SK-N-SH (cell line): ENCODE results near the gene EPOP. TPM values are rescaled to one million over a fixed set of nuclear protein-coding genes. Genes with fewer than 3 reads are reported as not detected.

Experiments used
- CTCF ChIA-PET: fragments of 300-600, 350-600 bp; formaldehyde crosslinking; extraction: SDS; loops from one replicate; lab custom pipeline; 2021; lab: Yijun Ruan, JAX
- POLR2A ChIA-PET: fragments of 350-600 bp; sonication (Branson Sonifier 250); formaldehyde crosslinking; extraction: SDS; loops from one replicate; lab custom pipeline; 2020; ENCODE audit warnings: antibody characterized with exemption, inconsistent platforms; lab: Yijun Ruan, JAX
- DNase-seq: peaks from one replicate; pipeline ENCODE4 v3.0.0; 2012
- H2AFZ ChIP-seq: fragments of 200-600 bp; sonication (generic); 2 replicates; pipeline ENCODE4 v1.8.1; 2016; ENCODE audit warnings: antibody characterized with exemption, mild to moderate bottlenecking, low read depth
- H3F3A ChIP-seq: fragments of 200-600 bp; sonication (generic); replicated peaks from 2 replicates; pipeline ENCODE3; 2016; ENCODE audit warnings: antibody characterized with exemption, mild to moderate bottlenecking; ENCODE audit not compliant: insufficient read depth
- H3K27ac ChIP-seq, 2 experiments: fragments of 200-500 bp in 1 of 2; fragments of 200-600 bp in 1 of 2; sonication (Bioruptor generic) in 1 of 2; sonication (generic), shearing (Covaris generic) in 1 of 2; 2 replicates each; pipeline versions ENCODE4 v1.5.1 to v1.6.1; 2014 to 2016; ENCODE audit warnings: low read depth in 2 of 2, inconsistent platforms in 1 of 2, low read length in 1 of 2, mild to moderate bottlenecking in 1 of 2, mixed read lengths in 1 of 2
- H3K27me3 ChIP-seq: fragments of 200-600 bp; sonication (generic), shearing (Covaris generic); 2 replicates; pipeline ENCODE4 v1.6.1; 2016; ENCODE audit warnings: mixed run types; ENCODE audit not compliant: insufficient read depth
- H3K36me3 ChIP-seq, 2 experiments: fragments of 200-500 bp in 1 of 2; fragments of 200-600 bp in 1 of 2; sonication (Bioruptor generic) in 1 of 2; sonication (generic) in 1 of 2; replicated peaks in 1 of 2; 2 replicates each; pipeline versions ENCODE3 to v1.5.1; 2014 to 2016; ENCODE audit warnings: low read length in 1 of 2, mild to moderate bottlenecking in 1 of 2; ENCODE audit not compliant: insufficient read depth in 2 of 2, control insufficient read depth in 1 of 2
- H3K4me1 ChIP-seq, 2 experiments: fragments of 200-500 bp in 1 of 2; fragments of 200-600 bp in 1 of 2; sonication (Bioruptor generic) in 1 of 2; sonication (generic), shearing (Covaris generic) in 1 of 2; 2 replicates each; pipeline versions ENCODE4 v1.5.1 to v1.6.1; 2014 to 2016; ENCODE audit warnings: low read depth in 1 of 2, low read length in 1 of 2, mixed run types in 1 of 2; ENCODE audit not compliant: insufficient read depth in 2 of 2, control insufficient read depth in 1 of 2
- H3K4me2 ChIP-seq: fragments of 200-600 bp; sonication (generic), shearing (Covaris generic); 2 replicates; pipeline ENCODE4 v1.6.1; 2017; ENCODE audit warnings: mixed run types
- H3K4me3 ChIP-seq, 2 experiments: fragments of 200-500 bp in 1 of 2; fragments of 200-600 bp in 1 of 2; sonication (Bioruptor generic) in 1 of 2; sonication (generic), shearing (Covaris generic) in 1 of 2; 2 replicates each; pipeline versions ENCODE4 v1.5.1 to v1.8.1; 2014 to 2016; ENCODE audit warnings: low read depth in 2 of 2, inconsistent platforms in 1 of 2, low read length in 1 of 2, mild to moderate bottlenecking in 1 of 2, mixed read lengths in 1 of 2, moderate library complexity in 1 of 2
- H3K79me2 ChIP-seq: fragments of 200-600 bp; sonication (generic); 2 replicates; pipeline ENCODE4 v1.8.1; 2017; ENCODE audit warnings: mild to moderate bottlenecking; ENCODE audit not compliant: insufficient read depth
- H3K9ac ChIP-seq: fragments of 200-600 bp; sonication (generic); 2 replicates; pipeline ENCODE4 v1.6.1; 2017; ENCODE audit warnings: mixed run types
- H3K9me2 ChIP-seq: fragments of 200-600 bp; sonication (generic); 2 replicates; pipeline ENCODE4 v1.6.1; 2017; ENCODE audit warnings: mixed run types
- H3K9me3 ChIP-seq: fragments of 200-600 bp; sonication (generic); 2 replicates; pipeline ENCODE4 v1.6.1; 2017; ENCODE audit warnings: mixed run types, mild to moderate bottlenecking, moderate library complexity
- H4K20me1 ChIP-seq: fragments of 200-600 bp; sonication (generic); 2 replicates; pipeline ENCODE4 v1.6.1; 2017; ENCODE audit warnings: mild to moderate bottlenecking, mixed run types; ENCODE audit not compliant: insufficient read depth
- ELF1 ChIP-seq: IDR thresholded peaks from 2 replicates; pipeline ENCODE4 v1.4.0; 2012
- EZH2phosphoT487 ChIP-seq: fragments of 200-600 bp; sonication (generic); IDR thresholded peaks from 2 replicates; pipeline ENCODE4 v1.6.1; 2017; ENCODE audit warnings: low read depth, mixed run types, mild to moderate bottlenecking, antibody characterized with exemption, moderate library complexity, borderline replicate concordance
- GABPA ChIP-seq: IDR thresholded peaks from 2 replicates; pipeline ENCODE4 v1.4.0; 2012; ENCODE audit warnings: low read depth, mild to moderate bottlenecking
- GATA2 ChIP-seq: sonication (generic); formaldehyde crosslinking; IDR thresholded peaks from 2 replicates; pipeline ENCODE4 v1.5.0; 2020; ENCODE audit warnings: mild to moderate bottlenecking, missing genetic modification reagents
- NFIC ChIP-seq: IDR thresholded peaks from 2 replicates; pipeline ENCODE4 v1.4.0; 2012; ENCODE audit warnings: borderline replicate concordance
- NRF1 ChIP-seq: IDR thresholded peaks from 2 replicates; pipeline ENCODE4 v1.6.1; 2012; ENCODE audit warnings: low read depth, mild to moderate bottlenecking, low read length
- POLR2AphosphoS5 ChIP-seq: IDR thresholded peaks from 2 replicates; pipeline ENCODE4 v1.6.1; 2012; ENCODE audit warnings: low read depth, low read length
- RAD21 ChIP-seq: IDR thresholded peaks from 2 replicates; pipeline ENCODE4 v1.6.1; 2012; ENCODE audit warnings: mild to moderate bottlenecking, low read length
- RCOR1 ChIP-seq: fragments of 150-350 bp; IDR thresholded peaks from 2 replicates; pipeline ENCODE4 v1.6.1; 2017; ENCODE audit warnings: antibody characterized with exemption, low read length
- RFX5 ChIP-seq: IDR thresholded peaks from 2 replicates; pipeline ENCODE4 v1.6.1; 2012; ENCODE audit warnings: mild to moderate bottlenecking, improper control_type of control experiment, low read length
- SIN3A ChIP-seq: IDR thresholded peaks from 2 replicates; pipeline ENCODE4 v1.6.1; 2012; ENCODE audit warnings: low read depth, mild to moderate bottlenecking, low read length, moderate library complexity, borderline replicate concordance
- TAF1 ChIP-seq: IDR thresholded peaks from 2 replicates; pipeline ENCODE4 v1.6.1; 2012; ENCODE audit warnings: low read depth, mild to moderate bottlenecking, low read length, moderate library complexity, borderline replicate concordance
- YY1 ChIP-seq: IDR thresholded peaks from 2 replicates; pipeline ENCODE4 v1.4.0; 2012; ENCODE audit warnings: low read depth, mild to moderate bottlenecking
- WGBS: methylation state at CpG from one replicate; pipeline ENCODE4 v1.1.6; 2017; ENCODE audit warnings: low lambda C conversion rate; 5-methylcytosine and 5-hydroxymethylcytosine counted together
- polyA plus RNA-seq, 3 experiments: library from polyadenylated mRNA; depleted of rRNA; stranded (reverse); fragments of >200 nt; gene quantifications; 2 replicates each; pipeline ENCODE4 v1.2.3, GENCODE V29; 2012
- TF ChIP-seq, protein P1 (sequence below): IDR thresholded peaks from 2 replicates; pipeline ENCODE4; 2012
- TF ChIP-seq, protein P2 (sequence below): fragments of 150-350 bp; IDR thresholded peaks from 2 replicates; pipeline ENCODE4 v1.6.1; 2016; ENCODE audit warnings: mild to moderate bottlenecking, low read depth, low read length
- TF ChIP-seq, protein P3 (sequence below): IDR thresholded peaks from 2 replicates; pipeline ENCODE4 v1.4.0; 2012; ENCODE audit warnings: low read depth, borderline replicate concordance
- TF ChIP-seq, protein P4 (sequence below): IDR thresholded peaks from 2 replicates; pipeline ENCODE4 v1.4.0; 2012; ENCODE audit warnings: low read depth
- TF ChIP-seq, protein P5 (sequence below): IDR thresholded peaks from 2 replicates; pipeline ENCODE4 v1.4.0; 2012; ENCODE audit warnings: low read depth, borderline replicate concordance

The EPOP gene
- polyA plus RNA-seq, 1 of the 3 experiments (the other 2 are of a cell fraction): 3.1 TPM

DNA sequence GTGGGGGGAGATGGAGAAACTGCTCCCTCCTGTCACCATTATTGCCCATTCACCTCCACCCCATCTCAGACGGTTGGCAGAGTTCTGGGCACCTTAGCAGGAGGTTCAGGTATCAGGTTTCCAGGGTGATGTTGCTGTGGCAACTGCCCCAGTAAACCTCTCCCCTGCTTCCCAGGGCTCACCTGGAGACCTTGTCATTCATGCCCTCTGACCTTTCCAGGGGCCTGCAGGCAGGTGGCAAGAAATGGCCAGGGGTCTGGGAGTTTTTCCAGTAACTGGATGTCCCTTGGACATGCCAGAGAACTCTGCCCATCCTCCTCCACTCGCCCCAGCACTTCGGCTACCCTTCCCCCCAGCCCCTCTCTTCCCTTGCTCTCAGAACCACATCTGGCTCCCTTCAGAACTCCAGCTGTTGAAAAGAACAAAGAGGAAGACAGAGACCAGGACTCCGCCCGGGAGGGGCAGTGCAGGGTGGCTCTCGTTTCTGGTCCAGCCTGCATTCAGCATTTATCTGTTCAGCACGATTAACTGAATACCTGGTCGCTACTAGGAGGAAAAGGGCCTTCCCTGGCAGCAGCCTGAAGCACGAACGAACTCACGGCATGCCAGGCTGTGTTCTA is 38.8 kb upstream of the EPOP start (continued):
- no peak for TF ChIP-seq NFIC
- TF ChIP-seq EZH2phosphoT487: no peak

DNA sequence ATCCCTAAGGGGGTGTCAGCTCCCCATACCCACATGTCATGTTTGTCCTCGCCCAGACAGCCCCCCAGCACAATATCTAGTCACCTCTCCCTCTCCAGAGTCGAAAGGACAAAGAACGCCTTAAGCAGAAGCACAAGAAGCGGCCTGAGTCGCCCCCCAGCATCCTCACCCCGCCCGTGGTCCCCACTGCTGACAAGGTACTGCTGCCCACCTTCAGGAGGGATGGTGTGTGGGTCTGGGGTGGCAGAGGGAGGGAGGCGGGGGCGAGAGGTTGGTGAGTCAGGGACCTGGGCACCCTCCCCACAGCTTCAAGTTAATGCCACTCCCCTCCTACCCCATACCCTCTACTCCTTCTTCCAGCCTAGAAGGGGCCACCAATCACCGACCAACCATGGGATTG is 37.8 kb upstream of the EPOP start:
- 90% methylated on average over 9 of the region's 10 CpGs for WGBS
- peaks cover 27 to 80% of the 10 kb centered on the region in 2 experiments for H3K36me3 ChIP-seq
- CTCF ChIA-PET: interaction anchor here (1.0 to 2.3 kb wide), 2 partner anchors 23 kb away, joined by 3 to 14 read pairs; no protein-coding TSS in a partner anchor

DNA sequence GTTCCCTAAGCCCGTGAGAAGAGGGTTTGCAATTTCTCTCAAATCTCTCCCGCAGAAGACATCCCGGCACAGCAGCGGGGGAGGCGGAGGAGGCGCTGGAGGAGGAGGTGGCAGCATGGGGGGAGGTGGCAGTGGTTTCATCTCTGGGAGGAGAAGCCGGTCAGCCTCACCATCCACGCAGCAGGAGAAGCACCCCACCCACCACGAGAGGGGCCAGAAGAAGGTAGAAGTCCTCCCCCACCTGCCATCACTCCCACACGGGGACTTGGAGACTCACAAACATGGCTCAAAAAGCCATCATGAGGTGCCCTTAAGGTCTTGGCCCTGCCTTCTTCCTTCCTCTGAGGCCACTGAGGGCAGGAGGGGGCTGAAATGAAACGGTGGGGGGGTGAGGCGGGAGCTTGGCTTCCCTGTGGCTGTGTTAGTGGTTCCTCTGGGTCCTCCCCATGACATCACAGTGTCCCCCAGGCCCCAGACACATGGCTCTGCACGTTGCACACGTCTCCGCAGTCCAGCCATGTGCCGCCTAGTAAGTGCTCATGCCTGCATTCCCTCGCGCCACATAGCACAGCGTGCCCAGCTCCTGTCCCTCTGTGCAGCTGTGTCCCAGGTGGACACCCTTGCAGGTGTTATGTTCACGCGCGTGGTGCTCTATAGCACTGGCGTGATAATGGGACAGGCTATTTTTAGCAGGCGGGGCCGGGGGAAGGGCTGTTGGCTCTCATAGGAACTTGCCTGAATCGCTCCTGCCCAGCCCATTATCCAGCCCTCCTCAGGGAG is 37.2 kb upstream of the EPOP start:
- H2AFZ ChIP-seq: no peak overlapping the region
- H3K79me2 ChIP-seq: peaks cover 22% of the 10 kb centered on the region; the same call in 1 of the 2 replicates
- H3K27me3 ChIP-seq: no peaks in the 10 kb centered on the region
- ChIA-PET CTCF (interaction anchor here (2.3 to 3.1 kb wide), 2 partner anchors 24 to 35 kb away, joined by 10 to 14 read pairs; no protein-coding TSS in a partner anchor), POLR2A (no interaction called here)
- no peak overlapping the region for H3K4me3 ChIP-seq
- 93% methylated on average over 18 of the region's 26 CpGs for WGBS
- H3K9me2 ChIP-seq: no peaks in the 10 kb centered on the region
- peaks cover 3% of the 10 kb centered on the region; the same call in 1 of the 2 replicates for H4K20me1 ChIP-seq
- H3K9ac ChIP-seq: no peak overlapping the region
- DNase-seq: no peak
- peaks cover 21 to 76% of the 10 kb centered on the region in 2 experiments for H3K36me3 ChIP-seq
- H3K9me3 ChIP-seq: no peaks in the 10 kb centered on the region
- H3K4me1 ChIP-seq: peaks cover 2 to 13% of the 10 kb centered on the region in 2 experiments; a peak in 2 of 4 replicates
- H3F3A ChIP-seq: no peaks in the 10 kb centered on the region
- no peak overlapping the region for H3K27ac ChIP-seq
- H3K4me2 ChIP-seq: no peak overlapping the region
- TF ChIP-seq, protein P1, sequence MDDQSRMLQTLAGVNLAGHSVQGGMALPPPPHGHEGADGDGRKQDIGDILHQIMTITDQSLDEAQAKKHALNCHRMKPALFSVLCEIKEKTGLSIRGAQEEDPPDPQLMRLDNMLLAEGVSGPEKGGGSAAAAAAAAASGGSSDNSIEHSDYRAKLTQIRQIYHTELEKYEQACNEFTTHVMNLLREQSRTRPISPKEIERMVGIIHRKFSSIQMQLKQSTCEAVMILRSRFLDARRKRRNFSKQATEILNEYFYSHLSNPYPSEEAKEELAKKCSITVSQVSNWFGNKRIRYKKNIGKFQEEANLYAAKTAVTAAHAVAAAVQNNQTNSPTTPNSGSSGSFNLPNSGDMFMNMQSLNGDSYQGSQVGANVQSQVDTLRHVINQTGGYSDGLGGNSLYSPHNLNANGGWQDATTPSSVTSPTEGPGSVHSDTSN: no peak
- TF ChIP-seq GABPA (no peak), RCOR1 (no peak), RFX5 (no peak), ELF1 (no peak), NRF1 (no peak), GATA2 (CRISPR knock-in tag) (no peak), SIN3A (no peak), RAD21 (no peak), POLR2AphosphoS5 (no peak)
- TF ChIP-seq, protein P2, sequence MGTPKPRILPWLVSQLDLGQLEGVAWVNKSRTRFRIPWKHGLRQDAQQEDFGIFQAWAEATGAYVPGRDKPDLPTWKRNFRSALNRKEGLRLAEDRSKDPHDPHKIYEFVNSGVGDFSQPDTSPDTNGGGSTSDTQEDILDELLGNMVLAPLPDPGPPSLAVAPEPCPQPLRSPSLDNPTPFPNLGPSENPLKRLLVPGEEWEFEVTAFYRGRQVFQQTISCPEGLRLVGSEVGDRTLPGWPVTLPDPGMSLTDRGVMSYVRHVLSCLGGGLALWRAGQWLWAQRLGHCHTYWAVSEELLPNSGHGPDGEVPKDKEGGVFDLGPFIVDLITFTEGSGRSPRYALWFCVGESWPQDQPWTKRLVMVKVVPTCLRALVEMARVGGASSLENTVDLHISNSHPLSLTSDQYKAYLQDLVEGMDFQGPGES: no peak
- TF ChIP-seq, protein P3, sequence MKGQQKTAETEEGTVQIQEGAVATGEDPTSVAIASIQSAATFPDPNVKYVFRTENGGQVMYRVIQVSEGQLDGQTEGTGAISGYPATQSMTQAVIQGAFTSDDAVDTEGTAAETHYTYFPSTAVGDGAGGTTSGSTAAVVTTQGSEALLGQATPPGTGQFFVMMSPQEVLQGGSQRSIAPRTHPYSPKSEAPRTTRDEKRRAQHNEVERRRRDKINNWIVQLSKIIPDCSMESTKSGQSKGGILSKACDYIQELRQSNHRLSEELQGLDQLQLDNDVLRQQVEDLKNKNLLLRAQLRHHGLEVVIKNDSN: no peak

More for the DNA sequence above, 37.8 kb upstream of the EPOP start:
- Histone ChIP-seq H3F3A (no peaks in the 10 kb centered on the region), H3K4me1 (peaks cover 0 to 7% of the 10 kb centered on the region in 2 experiments; a peak in 1 of 4 replicates), H3K9ac (no peak overlapping the region), H3K9me3 (no peaks in the 10 kb centered on the region), H3K27me3 (no peaks in the 10 kb centered on the region), H3K9me2 (no peaks in the 10 kb centered on the region)
- DNase-seq: no peak
- TF ChIP-seq YY1 (no peak), TAF1 (no peak), SIN3A (no peak)
- TF ChIP-seq, protein P4, sequence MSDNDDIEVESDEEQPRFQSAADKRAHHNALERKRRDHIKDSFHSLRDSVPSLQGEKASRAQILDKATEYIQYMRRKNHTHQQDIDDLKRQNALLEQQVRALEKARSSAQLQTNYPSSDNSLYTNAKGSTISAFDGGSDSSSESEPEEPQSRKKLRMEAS: no peak
- TF ChIP-seq, protein P5, sequence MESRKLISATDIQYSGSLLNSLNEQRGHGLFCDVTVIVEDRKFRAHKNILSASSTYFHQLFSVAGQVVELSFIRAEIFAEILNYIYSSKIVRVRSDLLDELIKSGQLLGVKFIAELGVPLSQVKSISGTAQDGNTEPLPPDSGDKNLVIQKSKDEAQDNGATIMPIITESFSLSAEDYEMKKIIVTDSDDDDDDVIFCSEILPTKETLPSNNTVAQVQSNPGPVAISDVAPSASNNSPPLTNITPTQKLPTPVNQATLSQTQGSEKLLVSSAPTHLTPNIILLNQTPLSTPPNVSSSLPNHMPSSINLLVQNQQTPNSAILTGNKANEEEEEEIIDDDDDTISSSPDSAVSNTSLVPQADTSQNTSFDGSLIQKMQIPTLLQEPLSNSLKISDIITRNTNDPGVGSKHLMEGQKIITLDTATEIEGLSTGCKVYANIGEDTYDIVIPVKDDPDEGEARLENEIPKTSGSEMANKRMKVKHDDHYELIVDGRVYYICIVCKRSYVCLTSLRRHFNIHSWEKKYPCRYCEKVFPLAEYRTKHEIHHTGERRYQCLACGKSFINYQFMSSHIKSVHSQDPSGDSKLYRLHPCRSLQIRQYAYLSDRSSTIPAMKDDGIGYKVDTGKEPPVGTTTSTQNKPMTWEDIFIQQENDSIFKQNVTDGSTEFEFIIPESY: no peak
- TF ChIP-seq, all 33 proteins: peak for 0
- Histone ChIP-seq H4K20me1 (no peaks in the 10 kb centered on the region), H3K4me2 (no peak overlapping the region), H3K79me2 (peaks cover 15% of the 10 kb centered on the region; the same call in 1 of the 2 replicates), H3K27ac (no peak overlapping the region), H3K4me3 (no peak overlapping the region), H2AFZ (no peak overlapping the region)
- POLR2A ChIA-PET: no interaction called here
